ENCODE measurements around the gene EIF4G2.

EIF4G2 gene

DNA sequence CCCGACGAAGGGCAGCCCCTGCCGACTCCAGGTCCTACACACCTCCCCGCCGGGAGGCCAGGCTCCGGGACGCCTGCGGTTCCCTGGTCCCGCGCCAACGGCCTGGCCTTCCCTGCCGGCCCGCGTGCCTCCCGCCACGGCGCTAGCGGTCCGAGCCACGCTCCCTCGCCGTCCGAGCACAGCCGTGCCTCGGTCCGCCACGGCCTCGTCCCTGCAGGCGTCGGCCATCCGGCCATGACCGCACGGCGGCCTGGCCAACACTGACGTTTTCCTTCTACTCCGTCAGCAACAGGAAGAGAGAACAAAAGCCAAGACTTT, 532 bp downstream of the EIF4G2 start:
- DNase-seq (ENCODE audit: low read depth), result no peak

DNA sequence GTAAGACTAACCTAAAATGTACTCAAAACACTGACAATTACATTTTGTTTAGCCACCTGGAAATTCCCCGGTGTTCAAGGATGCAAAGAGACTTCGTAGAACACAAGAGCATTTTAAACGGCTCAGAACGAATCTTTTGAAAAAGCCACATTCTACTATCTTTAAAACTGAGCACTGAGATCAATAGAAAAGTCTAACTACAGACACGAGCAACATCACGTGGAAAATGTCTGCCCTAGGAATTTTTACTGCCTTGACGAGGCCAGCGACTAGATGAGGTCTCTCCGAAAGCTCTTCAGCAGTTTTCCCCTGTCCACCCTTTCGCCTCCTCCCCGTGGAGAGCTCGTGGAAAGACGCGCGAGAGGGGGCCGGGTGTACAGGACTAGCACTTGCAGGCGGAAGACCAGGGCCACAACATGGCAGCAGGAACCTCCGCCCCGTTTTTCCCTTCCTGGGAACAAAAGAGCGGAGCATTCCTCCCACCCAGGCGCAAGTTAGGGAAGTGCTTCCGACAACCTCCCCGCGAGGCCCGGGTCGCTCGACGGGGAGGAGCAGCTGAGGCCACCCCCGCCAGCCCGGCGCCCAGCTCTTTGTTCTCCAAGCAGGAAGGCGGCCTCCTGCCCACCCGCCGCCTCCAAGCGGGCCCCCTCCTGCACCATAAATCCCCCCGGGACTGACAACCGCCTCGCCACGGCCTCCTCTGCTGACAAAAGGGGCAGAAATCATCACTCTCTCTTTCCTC, 1.1 kb downstream of the EIF4G2 start:
- DNase-seq (ENCODE audit: low read depth), result peak; percentile 23

DNA sequence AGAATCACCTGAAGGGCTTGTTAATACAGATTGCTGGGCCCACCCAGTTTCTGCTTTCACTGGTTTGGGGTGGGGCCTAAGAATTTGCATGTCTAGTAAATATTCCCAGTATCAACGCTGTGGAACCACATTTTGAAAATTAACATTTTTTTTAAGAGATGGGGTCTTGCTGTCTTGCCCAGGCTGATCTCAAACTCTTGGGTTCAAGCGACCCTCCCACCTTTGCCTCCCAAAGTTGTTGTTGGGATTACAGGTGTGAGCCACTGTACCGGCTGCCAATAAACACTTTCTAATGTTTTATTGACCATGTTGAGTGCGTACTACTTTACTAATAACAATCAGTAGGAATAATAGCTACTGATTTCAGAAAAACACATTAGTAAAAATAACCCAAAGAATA, 2.5 kb downstream of the EIF4G2 start:
- DNase-seq (ENCODE audit: low read depth), result no peak

DNA sequence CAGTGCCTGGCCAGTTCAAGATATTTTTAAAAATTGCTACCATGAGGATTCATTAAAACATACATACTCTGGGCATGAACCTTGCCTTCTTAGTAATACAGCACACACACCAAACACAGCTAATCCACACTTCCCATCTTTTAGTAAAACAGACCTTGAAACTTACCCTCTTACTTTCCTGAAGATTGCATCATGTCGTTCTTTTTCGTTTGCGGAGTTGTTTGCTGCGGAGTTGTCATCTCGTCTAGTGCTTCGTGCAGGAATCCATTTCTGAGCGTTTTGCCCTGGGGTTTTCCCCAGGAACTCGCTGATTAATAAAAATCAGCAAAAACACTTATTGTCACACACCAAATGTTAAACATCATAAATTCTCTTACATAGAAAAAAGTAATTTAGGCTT, 3.0 kb downstream of the EIF4G2 start:
- DNase-seq (ENCODE audit: low read depth), result no peak

DNA sequence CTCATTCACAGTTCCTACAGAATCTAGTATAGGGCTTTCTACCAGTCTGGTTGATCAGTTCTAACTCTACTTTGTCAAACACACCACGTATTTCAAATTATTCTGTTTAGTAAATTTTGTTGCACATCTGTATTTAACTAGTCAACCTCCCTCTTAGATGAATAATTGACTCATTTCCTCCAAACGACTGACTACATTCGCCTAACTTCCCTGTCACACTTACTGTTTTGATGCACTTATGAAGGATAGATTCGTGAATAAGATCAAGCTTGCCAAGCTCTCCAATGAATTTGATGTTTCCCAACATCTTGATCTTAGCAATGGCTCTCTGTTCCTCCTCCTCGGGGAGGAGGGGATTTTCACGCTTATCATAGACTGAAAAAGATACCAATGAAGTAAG, 5.0 kb downstream of the EIF4G2 start:
- no peak for DNase-seq (ENCODE audit: low read depth)

DNA sequence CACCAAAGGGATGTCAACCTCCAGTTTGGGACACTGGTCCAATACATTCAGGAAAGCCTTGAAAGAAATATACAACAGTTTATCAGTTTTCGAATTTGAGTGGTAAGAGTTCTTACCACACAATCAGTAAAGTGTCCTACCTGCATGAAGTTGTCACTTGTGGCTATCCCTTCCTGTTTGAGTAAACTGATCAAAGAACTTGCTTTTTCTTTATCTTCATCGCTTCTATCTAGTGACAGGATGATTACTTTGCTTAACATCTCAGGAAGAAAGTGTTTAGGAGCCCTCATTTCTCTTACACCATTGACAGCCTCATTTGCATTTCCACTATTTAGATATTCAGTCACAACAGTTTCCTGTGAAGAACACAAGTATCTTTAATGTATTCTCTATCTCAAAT, 8.4 kb downstream of the EIF4G2 start:
- DNase-seq (ENCODE audit: low read depth), result no peak

DNA sequence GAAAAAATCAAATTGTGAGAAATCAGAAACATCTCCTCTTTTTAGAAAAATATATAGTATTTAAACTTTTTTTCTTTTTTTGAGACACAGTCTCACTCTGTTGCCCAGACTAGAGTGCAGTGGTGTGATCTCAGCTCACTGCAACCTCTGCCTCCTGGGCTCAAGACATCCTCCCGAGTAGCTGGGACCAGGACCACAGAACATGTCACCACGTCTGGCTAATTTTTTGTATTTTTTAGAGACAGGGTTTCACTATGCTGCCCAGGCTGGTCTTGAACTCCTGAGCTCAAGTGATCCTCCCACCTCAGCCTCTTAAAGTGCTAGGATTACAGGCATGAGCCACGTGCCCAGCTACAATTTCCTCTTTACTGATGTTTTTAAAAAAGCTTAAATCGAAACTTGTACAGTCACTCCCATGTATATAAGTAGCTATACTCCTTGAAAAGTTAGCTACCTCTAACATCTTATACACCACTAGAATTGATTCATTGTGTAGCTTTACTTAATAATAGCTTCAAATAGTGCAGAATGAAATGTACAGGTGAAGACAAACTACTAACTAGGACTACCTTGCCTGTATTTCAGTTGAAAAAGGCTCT, 10.3 kb downstream of the EIF4G2 start:
- DNase-seq (ENCODE audit: low read depth), result no peak

DNA sequence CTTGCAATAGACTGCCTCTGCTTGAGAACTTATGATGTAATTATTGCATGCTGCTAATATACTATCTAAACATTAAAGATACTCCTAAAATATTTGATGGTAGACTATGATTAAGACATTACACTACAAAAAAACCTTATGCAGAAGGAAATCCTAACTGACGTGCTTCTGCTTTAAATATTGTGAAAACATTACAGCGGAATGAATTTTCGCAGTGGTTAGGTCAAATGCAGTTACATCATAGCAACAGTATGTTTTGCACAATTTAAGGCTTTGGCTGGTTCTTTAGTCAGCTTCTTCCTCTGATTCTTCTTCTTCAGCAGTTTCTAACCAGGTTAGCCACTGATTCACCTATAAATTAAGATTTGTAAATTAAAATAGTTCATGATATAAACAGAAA, 11.2 kb downstream of the EIF4G2 start:
- DNase-seq (ENCODE audit: low read depth), result no peak

DNA sequence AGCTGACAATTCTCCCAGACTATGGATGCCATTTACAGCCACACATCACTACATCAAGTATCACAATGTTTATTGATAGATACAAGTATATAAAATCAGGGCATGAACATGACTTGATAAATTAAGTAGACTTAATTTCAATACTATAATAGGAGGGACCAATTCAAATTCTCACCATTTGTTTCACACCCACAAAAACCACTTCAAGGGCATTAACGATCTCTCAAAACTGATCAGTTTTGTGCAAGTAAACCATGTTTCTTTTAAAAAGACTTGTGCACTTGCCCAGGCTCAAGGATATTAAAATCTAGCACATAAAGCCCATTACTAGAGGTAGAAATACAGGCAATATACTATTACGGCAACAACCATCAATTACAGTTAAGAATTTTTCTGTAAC, 11.7 kb downstream of the EIF4G2 start:
- DNase-seq (ENCODE audit: low read depth), result no peak

DNA sequence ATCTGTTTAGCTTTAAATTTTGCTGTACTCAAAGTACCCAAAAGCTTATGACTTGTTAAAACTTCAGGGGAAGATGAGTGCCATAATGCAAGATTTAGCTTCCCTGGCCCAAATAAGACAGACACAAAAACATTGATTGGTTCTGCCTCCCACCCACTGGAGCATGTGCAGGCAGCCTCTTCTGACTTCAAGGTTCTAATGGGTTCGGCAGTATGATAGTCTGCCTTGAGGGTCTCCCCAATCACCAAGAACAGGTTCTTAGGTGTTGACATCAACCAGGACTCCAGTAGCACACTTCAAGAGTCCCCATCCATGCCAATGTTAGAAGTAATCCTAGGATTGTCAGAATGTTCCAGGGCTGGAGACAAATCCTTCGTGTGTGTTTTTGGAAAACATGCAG, 12.5 kb downstream of the EIF4G2 start:
- no peak for DNase-seq (ENCODE audit: low read depth)

DNA sequence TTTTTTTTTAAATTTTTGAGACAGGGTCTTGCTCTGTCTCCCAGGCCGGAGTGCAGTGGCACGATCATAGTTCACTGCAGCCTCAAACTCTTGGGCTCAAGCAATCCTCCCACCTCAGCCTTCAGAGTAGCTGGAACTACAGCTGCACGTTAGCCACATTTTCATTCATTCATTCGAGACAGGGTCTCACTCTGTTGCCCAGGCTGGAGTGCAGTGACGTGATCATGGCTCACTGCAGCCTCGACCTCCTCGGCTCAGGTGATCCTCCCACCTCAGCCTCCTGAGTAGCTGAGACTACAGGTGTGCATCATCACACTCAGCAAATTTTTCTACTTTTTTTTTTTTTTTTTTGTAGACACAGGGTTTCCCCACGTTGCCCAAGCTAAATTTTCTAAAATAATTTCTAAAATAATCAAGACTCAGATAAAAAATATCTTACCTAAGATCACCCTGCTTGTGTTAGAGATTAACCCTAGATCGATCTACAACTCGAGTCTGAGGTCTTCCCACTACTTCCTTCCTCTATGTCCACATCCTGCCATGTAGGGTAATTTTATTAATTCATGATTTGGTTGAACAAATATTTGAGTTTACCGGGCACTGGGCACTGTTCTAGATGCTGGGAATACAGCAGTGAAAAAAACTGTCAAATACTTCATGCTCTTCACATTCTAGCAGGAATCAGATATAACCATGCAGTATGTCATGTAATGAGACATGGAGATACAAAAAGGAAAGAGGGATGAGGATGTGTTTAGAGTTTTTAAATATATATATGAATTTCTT, 15.1 kb downstream of the EIF4G2 start:
- DNase-seq (ENCODE audit: low read depth), result no peak

DNA sequence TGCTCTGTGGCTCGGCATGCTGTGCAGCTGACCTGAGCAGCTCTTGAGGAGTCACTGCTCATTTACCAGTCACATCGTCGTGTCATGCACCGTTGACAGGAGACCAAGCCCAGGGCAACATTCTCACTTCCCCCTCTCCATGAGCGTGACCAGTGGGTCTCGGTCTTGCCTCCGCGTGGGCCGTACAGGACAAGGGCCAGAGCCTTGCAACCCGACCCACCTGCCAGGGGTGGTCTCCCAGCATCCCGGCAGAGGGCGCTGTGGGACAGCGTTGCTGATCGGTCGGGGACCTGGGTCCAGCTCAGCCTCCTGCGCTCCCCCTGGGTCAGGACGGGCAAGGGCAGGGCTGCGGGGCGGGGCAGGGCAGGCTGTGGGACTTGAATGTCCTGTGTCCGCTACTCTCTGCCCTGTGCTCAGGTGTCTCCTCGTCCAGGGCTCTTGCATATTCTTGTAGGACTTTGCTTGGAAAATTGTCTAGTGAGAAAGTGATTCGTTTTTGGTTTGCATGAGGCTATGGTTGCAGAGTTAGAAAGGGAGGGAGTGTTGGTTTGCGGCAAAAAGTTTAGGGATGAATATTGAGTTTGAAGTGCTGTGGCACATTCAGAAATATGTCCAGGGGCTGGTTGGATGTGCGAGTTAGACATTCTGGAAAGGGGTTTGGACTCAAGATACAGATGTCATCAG, 16.2 kb downstream of the EIF4G2 start:
- DNase-seq (ENCODE audit: low read depth), result peak; percentile 74

DNA sequence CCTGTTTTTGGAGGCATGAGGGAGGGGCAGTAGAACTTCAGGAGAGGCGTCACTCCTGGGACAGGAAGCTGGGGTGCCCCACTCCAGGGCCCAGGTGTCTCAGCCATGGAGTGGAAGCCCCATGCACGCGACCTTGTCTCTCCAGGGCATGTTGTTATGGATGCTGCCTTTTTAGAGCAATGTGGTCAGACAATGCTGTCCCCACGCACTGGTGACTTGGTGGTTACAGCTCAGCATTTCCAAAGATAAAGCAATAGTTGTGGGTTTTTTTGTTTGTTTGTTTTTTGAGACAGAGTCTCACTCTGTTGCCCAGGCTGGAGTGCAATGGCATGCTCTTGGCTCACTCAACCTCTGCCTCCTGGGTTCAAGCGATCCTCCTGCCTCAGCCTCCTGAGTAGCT, 22.3 kb downstream of the EIF4G2 start:
- DNase-seq (ENCODE audit: low read depth), result no peak

DNA sequence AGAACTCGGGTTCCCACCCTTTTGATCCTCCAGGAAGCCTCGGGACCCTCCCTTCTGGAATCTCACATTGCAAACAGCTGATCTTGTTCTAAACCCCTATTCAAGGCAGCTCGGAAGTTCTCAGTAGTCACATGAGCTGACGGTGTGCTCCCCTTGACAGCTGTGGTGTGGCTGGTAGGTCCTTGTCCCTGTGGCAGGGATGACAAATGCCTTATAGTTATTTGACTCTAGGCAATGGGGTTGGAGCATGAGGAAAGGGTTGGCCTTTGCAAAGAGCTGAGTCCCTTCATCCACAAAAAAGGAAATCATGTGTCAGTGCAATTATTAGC, 23.6 kb downstream of the EIF4G2 start:
- DNase-seq (ENCODE audit: low read depth), result no peak

DNA sequence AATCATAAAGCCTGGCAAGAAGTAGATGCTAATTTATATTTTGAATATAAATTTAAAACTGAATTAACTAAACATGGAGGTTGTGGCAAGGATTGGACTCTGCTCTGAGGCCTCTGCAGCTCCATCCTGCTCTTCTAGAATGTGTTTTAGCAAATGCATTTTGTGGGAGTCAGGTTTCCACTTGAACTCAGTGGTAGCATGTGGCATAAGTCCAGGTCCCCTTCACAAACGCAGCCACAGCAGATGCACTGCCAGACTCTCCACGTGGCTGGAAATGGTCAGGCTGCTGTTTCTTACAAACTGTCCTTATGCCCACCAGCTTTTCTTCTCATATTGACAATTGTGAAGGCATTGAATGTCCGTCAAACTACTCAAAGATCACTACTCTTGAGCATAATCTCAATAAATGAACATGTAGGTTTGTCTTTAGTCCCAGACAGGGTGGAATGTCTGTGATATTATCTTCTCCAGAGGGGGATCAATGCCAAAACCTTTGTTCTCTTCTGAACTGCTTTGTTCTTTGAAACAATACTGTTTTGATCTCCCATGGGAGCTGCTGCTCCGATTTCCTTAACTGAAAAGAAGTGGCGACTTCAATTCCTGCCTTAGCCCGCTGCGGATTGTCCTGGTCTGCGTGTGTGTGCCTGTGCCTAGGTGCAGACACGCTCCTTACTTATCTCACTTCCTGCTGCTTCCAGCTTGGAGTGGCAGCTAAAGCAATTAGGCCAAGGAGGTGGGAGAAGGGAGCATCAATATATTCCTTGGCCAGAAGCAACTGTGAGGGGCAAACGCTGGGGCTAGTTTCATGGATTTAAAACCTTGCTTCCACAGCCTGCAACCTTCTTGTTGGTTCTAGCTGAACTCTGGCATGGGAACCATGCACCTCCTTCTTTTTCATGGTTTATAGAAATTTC, 24.2 kb downstream of the EIF4G2 start:
- no peak for DNase-seq (ENCODE audit: low read depth)

DNA sequence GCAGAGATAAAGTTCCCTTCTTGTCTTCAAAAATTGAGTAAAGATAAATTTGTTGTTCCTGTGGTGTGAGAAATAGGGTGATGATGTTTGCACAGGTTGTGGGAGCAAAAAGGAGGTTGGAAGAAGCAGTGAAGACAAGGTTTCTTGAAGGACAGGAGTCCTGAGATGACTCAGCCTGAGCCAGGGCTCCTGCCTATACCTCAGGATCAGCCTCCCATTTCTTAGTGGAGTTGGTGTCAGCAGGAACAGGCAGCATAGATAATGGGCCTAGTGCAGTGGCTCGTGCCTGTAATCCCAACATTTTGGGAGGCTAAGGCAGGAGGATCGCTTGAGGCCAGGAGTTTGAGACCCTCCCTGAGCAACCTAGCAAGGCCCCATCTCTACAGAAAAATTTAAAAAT, 28.7 kb downstream of the EIF4G2 start:
- no peak for DNase-seq (ENCODE audit: low read depth)

DNA sequence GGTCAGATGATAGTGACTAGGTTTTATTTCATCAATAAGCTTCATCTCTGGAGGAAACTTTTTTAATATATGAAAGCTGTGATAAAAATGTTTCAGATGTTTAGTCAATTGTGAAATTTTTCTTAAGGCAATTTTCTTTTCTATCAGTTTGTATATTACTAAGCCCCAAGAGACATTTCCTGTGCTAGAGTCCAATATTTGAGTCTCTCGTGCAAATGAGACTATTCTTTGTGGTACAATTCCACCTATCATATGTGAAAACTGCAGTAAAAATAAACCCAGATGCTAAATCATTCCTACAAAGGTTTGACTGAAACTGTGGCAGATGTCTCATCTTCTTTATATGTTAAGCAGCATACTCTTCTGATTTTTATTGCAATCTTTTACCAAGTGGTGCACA, 29.6 kb downstream of the EIF4G2 start:
- no peak for DNase-seq (ENCODE audit: low read depth)

DNA sequence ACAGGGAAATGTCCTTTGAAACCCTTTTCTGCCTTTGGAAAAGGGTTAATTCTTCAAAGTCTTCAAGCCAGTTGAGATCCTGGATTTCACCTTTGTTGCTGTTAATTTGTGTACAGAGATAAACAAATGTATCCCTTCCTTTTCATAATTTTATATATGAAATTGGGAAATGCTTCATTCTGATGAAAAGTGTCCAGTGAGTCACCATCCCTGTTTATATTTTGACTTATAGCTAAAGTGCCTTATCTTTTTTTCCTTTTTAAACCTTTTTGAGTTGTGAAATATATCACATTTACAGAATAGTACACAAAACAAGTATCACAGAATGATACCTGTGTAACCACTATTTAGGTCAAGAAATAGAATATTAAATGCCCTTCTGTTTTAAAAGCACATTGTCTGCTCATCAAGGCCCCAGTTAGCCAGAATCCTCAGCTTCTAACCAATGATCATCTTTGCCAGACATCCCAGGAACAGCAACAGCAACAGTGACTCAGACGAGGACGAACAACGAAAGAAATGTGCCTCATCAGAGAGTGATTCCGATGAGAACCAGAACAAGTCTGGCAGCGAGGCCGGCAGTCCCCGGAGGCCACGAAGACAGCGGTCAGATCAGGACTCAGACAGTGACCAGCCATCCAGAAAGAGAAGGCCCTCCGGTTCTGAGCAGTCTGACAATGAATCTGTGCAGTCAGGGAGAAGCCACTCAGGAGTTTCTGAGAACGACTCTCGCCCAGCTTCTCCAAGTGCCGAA, 30.3 kb downstream of the EIF4G2 start:
- no peak for DNase-seq (ENCODE audit: low read depth)

DNA sequence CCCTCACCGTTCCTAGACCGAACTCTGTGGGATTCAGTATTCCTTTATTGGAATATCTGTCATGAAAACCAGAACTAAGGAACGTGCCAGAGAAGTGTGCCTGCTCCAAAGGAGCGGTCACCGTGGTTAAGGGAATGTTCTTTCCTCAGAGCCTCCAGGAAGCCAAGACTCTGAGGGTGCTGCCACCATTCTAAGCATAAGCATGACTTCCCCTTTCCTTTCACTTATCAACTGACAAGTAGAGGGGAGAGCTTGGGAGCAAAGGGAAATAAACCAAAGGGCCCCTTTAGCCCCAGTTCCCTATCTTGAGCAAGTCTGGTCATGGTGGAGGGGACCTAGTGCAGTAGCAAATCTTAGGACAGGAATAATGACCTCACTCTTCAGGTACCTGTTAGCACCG, 30.9 kb downstream of the EIF4G2 start:
- no peak for DNase-seq (ENCODE audit: low read depth)

DNA sequence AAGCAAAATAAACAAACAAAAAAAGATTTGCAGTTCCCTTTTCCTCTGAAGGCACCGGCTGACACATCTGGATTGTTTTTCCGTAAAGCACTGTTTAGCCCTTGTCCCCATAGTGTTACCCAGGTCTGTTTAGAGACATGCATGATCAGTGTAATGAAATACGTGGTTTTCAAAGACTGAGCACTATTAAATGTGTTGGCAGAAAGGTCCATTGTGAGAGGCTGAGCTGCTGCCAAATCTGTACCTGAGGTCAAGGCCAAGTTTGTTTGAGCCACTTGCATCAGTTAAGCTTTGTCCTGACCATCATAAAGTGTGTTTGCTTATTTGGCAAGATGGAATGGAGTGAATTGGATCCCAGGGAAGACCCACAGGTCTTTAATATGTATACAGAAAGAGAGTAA, 31.3 kb downstream of the EIF4G2 start:
- DNase-seq (ENCODE audit: low read depth), result no peak

DNA sequence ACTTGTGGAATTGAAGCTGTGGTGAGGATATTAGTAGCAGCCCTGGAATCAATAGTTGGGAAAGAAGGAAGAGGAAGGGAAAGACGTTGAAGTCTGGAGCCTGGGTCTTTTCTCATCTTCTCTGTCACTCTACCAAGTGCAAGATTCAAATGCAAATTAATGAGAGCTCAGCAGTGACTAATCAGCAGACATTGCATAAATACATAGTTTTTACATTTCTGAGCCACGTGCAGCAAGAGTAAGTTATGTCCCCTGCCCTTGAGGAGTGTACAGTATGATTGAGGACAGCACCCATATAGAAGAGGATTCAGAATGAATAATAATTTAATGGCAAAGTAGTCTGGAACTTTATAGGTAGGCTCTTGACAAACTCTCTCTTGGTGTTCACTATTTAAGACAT, 33.9 kb downstream of the EIF4G2 start:
- DNase-seq (ENCODE audit: low read depth), result no peak

All from activated T-cell treated with anti-CD3 and anti-CD28 coated beads for 24 hours (primary cell).